Measurements from ENCODE around the gene FCHSD2. TPM values are rescaled to one million over a fixed set of nuclear protein-coding genes. Genes with fewer than 3 reads are reported as not detected.

FCHSD2 gene
- total and polyA plus RNA-seq, 2 donors (not counting 1 experiment from before 2014, with no cell fraction given), result 113 to 189 TPM

DNA sequence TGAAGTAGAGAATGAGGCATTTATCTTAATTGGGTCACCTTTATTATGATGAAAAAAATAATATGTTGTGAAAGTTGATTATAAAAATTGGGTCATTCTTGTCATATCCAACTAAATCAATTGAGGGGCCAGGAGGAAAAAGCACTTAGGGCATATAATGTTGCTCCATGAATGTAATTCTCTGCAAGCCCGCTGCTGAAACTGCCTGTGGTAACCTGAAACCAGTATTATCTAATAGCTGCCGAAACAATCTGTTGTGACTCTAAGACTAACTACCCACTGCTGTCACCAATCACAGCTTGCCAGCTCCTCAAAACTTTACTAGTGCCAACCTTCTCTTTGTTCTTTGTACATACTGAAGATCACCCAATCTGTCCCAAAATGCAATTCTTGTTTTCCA lies 212.1 kb downstream of the FCHSD2 start:
- Histone ChIP-seq H3K4me1 (ENCODE audit: control insufficient read depth in 2 of 2, insufficient read depth in 2 of 2, low read length in 2 of 2) (peaks cover 12 to 17% of the 10 kb centered on the region in 2 donors), H3K9ac (ENCODE audit: low read length) (no peak overlapping the region), H3K27me3 (replicated peaks in 1 of 4; ENCODE audit: control extremely low read depth in 1 of 4, control insufficient read depth in 3 of 4, insufficient read depth in 4 of 4, low read length in 3 of 4) (no peaks in the 10 kb centered on the region), H3K4me2 (replicated peaks; ENCODE audit: low read depth, low read length, poor library complexity, severe bottlenecking) (no peak overlapping the region), H2AFZ (ENCODE audit: insufficient read depth, low read depth, low read length, poor library complexity, severe bottlenecking) (no peak overlapping the region), H3K79me2 (ENCODE audit: control insufficient read depth, insufficient read depth, low read length) (peaks cover 86% of the 10 kb centered on the region), H4K20me1 (ENCODE audit: control insufficient read depth, insufficient read depth, low read length, poor library complexity, severe bottlenecking) (peaks cover 3% of the 10 kb centered on the region), H3K4me3 (ENCODE audit: control extremely low read depth in 1 of 5, extremely low read depth in 1 of 5, insufficient read depth in 1 of 5, low read depth in 2 of 5, low read length in 4 of 5) (no peak overlapping the region), H3K27ac (ENCODE audit: low read length in 2 of 2) (peak overlapping the region in 1 of 2 donors; percentile 38), H3K9me3 (ENCODE audit: control extremely low read depth in 1 of 3, control insufficient read depth in 2 of 3, insufficient read depth in 1 of 3, low read length in 2 of 3) (no peaks in the 10 kb centered on the region), H3K36me3 (replicated peaks in 1 of 2; ENCODE audit: control extremely low read depth in 1 of 2, control insufficient read depth in 1 of 2, extremely low read depth in 1 of 2, insufficient read depth in 2 of 2, low read length in 1 of 2) (peaks cover 9 to 43% of the 10 kb centered on the region in 2 experiments)
- Mint-ChIP-seq H3K9me3 (ENCODE audit: insufficient read depth) (no peaks in the 10 kb centered on the region), H3K27ac (peak overlapping the region; percentile 76), H3K4me3 (no peak overlapping the region), H3K4me1 (peaks cover 45% of the 10 kb centered on the region), H3K27me3 (no peaks in the 10 kb centered on the region)
- WGBS (ENCODE audit: insufficient coverage), result 100% methylated on average over 2 of the region's 2 CpGs
- ChIA-PET POLR2A (no interaction called here), CTCF (interaction anchor here (1.2 kb wide), 1 partner anchor 12 kb away, joined by 3 read pairs; no protein-coding TSS in a partner anchor)
- intact Hi-C loops (cut with micrococcal nuclease), result no loop called here
- DNase-seq, result no peak
- TF ChIP-seq EZH2 (IDR thresholded peaks at IDR 0.05; ENCODE audit: borderline replicate concordance, insufficient read depth, low read depth, low read length, poor library complexity, severe bottlenecking), result no peak
- TF ChIP-seq, protein P1, sequence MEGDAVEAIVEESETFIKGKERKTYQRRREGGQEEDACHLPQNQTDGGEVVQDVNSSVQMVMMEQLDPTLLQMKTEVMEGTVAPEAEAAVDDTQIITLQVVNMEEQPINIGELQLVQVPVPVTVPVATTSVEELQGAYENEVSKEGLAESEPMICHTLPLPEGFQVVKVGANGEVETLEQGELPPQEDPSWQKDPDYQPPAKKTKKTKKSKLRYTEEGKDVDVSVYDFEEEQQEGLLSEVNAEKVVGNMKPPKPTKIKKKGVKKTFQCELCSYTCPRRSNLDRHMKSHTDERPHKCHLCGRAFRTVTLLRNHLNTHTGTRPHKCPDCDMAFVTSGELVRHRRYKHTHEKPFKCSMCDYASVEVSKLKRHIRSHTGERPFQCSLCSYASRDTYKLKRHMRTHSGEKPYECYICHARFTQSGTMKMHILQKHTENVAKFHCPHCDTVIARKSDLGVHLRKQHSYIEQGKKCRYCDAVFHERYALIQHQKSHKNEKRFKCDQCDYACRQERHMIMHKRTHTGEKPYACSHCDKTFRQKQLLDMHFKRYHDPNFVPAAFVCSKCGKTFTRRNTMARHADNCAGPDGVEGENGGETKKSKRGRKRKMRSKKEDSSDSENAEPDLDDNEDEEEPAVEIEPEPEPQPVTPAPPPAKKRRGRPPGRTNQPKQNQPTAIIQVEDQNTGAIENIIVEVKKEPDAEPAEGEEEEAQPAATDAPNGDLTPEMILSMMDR (IDR thresholded peaks at IDR 0.05), result no peak
- no peak for ATAC-seq (ENCODE audit: low read depth)

DNA sequence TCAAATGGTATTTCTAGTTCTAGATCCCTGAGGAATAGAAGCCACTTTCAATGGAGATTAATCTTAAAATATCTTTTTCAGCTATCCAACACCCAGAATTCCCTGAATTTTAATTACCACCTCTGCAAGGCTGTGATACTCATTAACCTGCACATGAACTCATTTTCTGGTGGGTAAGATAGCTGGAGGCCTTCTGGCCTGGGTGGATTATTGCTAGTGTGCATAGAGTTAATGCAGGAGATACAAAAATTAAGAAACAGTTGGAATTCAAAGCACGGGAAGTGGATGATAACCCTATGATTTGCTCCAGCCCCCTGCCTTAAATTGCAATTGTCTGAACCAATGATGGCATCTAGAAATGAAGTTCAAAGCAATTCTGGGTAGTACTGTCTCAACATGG lies 212.9 kb downstream of the FCHSD2 start:
- peaks cover 9 to 43% of the 10 kb centered on the region in 2 experiments for H3K36me3 ChIP-seq (replicated peaks in 1 of 2; ENCODE audit: control extremely low read depth in 1 of 2, control insufficient read depth in 1 of 2, extremely low read depth in 1 of 2, insufficient read depth in 2 of 2, low read length in 1 of 2)
- no peak for DNase-seq
- H3K27ac Mint-ChIP-seq, result no peak overlapping the region
- no peaks in the 10 kb centered on the region for H3K27me3 ChIP-seq (replicated peaks in 1 of 4; ENCODE audit: control extremely low read depth in 1 of 4, control insufficient read depth in 3 of 4, insufficient read depth in 4 of 4, low read length in 3 of 4)
- WGBS (ENCODE audit: insufficient coverage), result no CpG with 5 or more reads among the region's 1 CpG
- H3K4me1 Mint-ChIP-seq, result peaks cover 47% of the 10 kb centered on the region
- H3K4me3 ChIP-seq (ENCODE audit: control extremely low read depth in 1 of 5, extremely low read depth in 1 of 5, insufficient read depth in 1 of 5, low read depth in 2 of 5, low read length in 4 of 5), result no peak overlapping the region
- H3K9ac ChIP-seq (ENCODE audit: low read length), result no peak overlapping the region
- H4K20me1 ChIP-seq (ENCODE audit: control insufficient read depth, insufficient read depth, low read length, poor library complexity, severe bottlenecking), result peaks cover 3% of the 10 kb centered on the region
- H3K4me3 Mint-ChIP-seq, result no peak overlapping the region
- H3K4me1 ChIP-seq (ENCODE audit: control insufficient read depth in 2 of 2, insufficient read depth in 2 of 2, low read length in 2 of 2), result peaks cover 14 to 18% of the 10 kb centered on the region in 2 donors
- H3K27ac ChIP-seq (ENCODE audit: low read length in 2 of 2), result peak overlapping the region in 1 of 2 donors; percentile 38
- H3K4me2 ChIP-seq (replicated peaks; ENCODE audit: low read depth, low read length, poor library complexity, severe bottlenecking), result no peak overlapping the region
- POLR2A ChIA-PET, result no interaction called here
- H3K9me3 Mint-ChIP-seq (ENCODE audit: insufficient read depth), result no peaks in the 10 kb centered on the region
- H3K27me3 Mint-ChIP-seq, result no peaks in the 10 kb centered on the region
- no peak for ATAC-seq (ENCODE audit: low read depth)
- H2AFZ ChIP-seq (ENCODE audit: insufficient read depth, low read depth, low read length, poor library complexity, severe bottlenecking), result no peak overlapping the region
- CTCF ChIA-PET, result interaction anchor here (1.2 kb wide), 1 partner anchor 11 kb away, joined by 3 read pairs; no protein-coding TSS in a partner anchor
- H3K9me3 ChIP-seq (ENCODE audit: control extremely low read depth in 1 of 3, control insufficient read depth in 2 of 3, insufficient read depth in 1 of 3, low read length in 2 of 3), result no peaks in the 10 kb centered on the region
- peaks cover 86% of the 10 kb centered on the region for H3K79me2 ChIP-seq (ENCODE audit: control insufficient read depth, insufficient read depth, low read length)
- TF ChIP-seq, protein P1 (IDR thresholded peaks at IDR 0.05), result no peak
- TF ChIP-seq EZH2 (IDR thresholded peaks at IDR 0.05; ENCODE audit: borderline replicate concordance, insufficient read depth, low read depth, low read length, poor library complexity, severe bottlenecking), result no peak
- intact Hi-C loops (cut with micrococcal nuclease), result no loop called here

Data from B cell (primary cell).